ENCODE measurements around the gene ERVV-1.
A peak's percentile ranks its signal among the peaks of the same experiment; 100 is the strongest.
"Not testable (repeated sequence)": the region's sequence is repeated elsewhere in the genome, so short reads cannot be mapped to it uniquely, and the experiment has no call there.

ERVV-1 gene

GRCh38 chr19:53028306-53028705 lies 14.6 kb downstream of the ERVV-1 start:
- not testable (repeated sequence) for H3K27me3 ChIP-seq (ENCODE audit: control insufficient read depth, insufficient read depth, low read length); H3K4me2 ChIP-seq (ENCODE audit: low read length); H3K9ac ChIP-seq (ENCODE audit: low read depth, low read length); H3K36me3 ChIP-seq (ENCODE audit: insufficient read depth, low read length); H3K4me1 ChIP-seq (ENCODE audit: control insufficient read depth, insufficient read depth, low read length); H3K4me3 ChIP-seq (ENCODE audit: low read length); H3K9me3 ChIP-seq (replicated peaks; ENCODE audit: low read length)

GRCh38 chr19:53034054-53034453 lies 20.3 kb downstream of the ERVV-1 start:
- H3K4me3 ChIP-seq (ENCODE audit: low read length) = no peak overlapping the region
- no peaks in the 10 kb centered on the region for H3K27me3 ChIP-seq (ENCODE audit: control insufficient read depth, insufficient read depth, low read length)
- H3K9ac ChIP-seq (ENCODE audit: low read depth, low read length) = no peak overlapping the region
- no peaks in the 10 kb centered on the region for H3K36me3 ChIP-seq (ENCODE audit: insufficient read depth, low read length)
- no peaks in the 10 kb centered on the region for H3K4me1 ChIP-seq (ENCODE audit: control insufficient read depth, insufficient read depth, low read length)
- H3K9me3 ChIP-seq (replicated peaks; ENCODE audit: low read length) = peaks cover 3% of the 10 kb centered on the region
- no peak overlapping the region for H3K4me2 ChIP-seq (ENCODE audit: low read length)

- Histone ChIP-seq H3K27me3 (ENCODE audit: control insufficient read depth, insufficient read depth, low read length) (no peaks in the 10 kb centered on the region), H3K4me1 (ENCODE audit: control insufficient read depth, insufficient read depth, low read length) (no peaks in the 10 kb centered on the region), H3K4me3 (ENCODE audit: low read length) (no peak overlapping the region), H3K9me3 (replicated peaks; ENCODE audit: low read length) (peaks cover 3% of the 10 kb centered on the region), H3K9ac (ENCODE audit: low read depth, low read length) (no peak overlapping the region), H3K4me2 (ENCODE audit: low read length) (no peak overlapping the region), H3K36me3 (ENCODE audit: insufficient read depth, low read length) (no peaks in the 10 kb centered on the region)
Measured at GRCh38 chr19:53034948-53035675, 21.4 kb downstream of the ERVV-1 start.

- Histone ChIP-seq H3K9ac (ENCODE audit: low read depth, low read length) (peak overlapping the region; percentile 73), H3K27me3 (ENCODE audit: control insufficient read depth, insufficient read depth, low read length) (no peaks in the 10 kb centered on the region), H3K4me1 (ENCODE audit: control insufficient read depth, insufficient read depth, low read length) (no peaks in the 10 kb centered on the region), H3K4me3 (ENCODE audit: low read length) (peak overlapping the region; percentile 69), H3K4me2 (ENCODE audit: low read length) (peak overlapping the region; percentile 79), H3K9me3 (replicated peaks; ENCODE audit: low read length) (peaks cover 3% of the 10 kb centered on the region), H3K36me3 (ENCODE audit: insufficient read depth, low read length) (no peaks in the 10 kb centered on the region)
Measured at GRCh38 chr19:53037101-53038097, 23.7 kb downstream of the ERVV-1 start.

- Histone ChIP-seq H3K9me3 (replicated peaks; ENCODE audit: low read length) (peaks cover 3% of the 10 kb centered on the region), H3K4me1 (ENCODE audit: control insufficient read depth, insufficient read depth, low read length) (no peaks in the 10 kb centered on the region), H3K4me3 (ENCODE audit: low read length) (no peak overlapping the region), H3K27me3 (ENCODE audit: control insufficient read depth, insufficient read depth, low read length) (no peaks in the 10 kb centered on the region), H3K9ac (ENCODE audit: low read depth, low read length) (no peak overlapping the region), H3K36me3 (ENCODE audit: insufficient read depth, low read length) (no peaks in the 10 kb centered on the region), H3K4me2 (ENCODE audit: low read length) (no peak overlapping the region)
Measured at GRCh38 chr19:53041366-53041765, 27.6 kb downstream of the ERVV-1 start.

GRCh38 chr19:53045536-53045935 lies 31.8 kb downstream of the ERVV-1 start:
- no peaks in the 10 kb centered on the region for H3K4me1 ChIP-seq (ENCODE audit: control insufficient read depth, insufficient read depth, low read length)
- peaks cover 10% of the 10 kb centered on the region for H3K9me3 ChIP-seq (replicated peaks; ENCODE audit: low read length)
- H3K4me2 ChIP-seq (ENCODE audit: low read length) = no peak overlapping the region
- no peaks in the 10 kb centered on the region for H3K27me3 ChIP-seq (ENCODE audit: control insufficient read depth, insufficient read depth, low read length)
- no peak overlapping the region for H3K9ac ChIP-seq (ENCODE audit: low read depth, low read length)
- no peak overlapping the region for H3K4me3 ChIP-seq (ENCODE audit: low read length)
- H3K36me3 ChIP-seq (ENCODE audit: insufficient read depth, low read length) = no peaks in the 10 kb centered on the region

GRCh38 chr19:53047379-53047778 lies 33.7 kb downstream of the ERVV-1 start:
- H3K27me3 ChIP-seq (ENCODE audit: control insufficient read depth, insufficient read depth, low read length) = no peaks in the 10 kb centered on the region
- H3K9ac ChIP-seq (ENCODE audit: low read depth, low read length) = no peak overlapping the region
- no peak overlapping the region for H3K4me3 ChIP-seq (ENCODE audit: low read length)
- H3K36me3 ChIP-seq (ENCODE audit: insufficient read depth, low read length) = no peaks in the 10 kb centered on the region
- H3K9me3 ChIP-seq (replicated peaks; ENCODE audit: low read length) = peaks cover 14% of the 10 kb centered on the region
- no peaks in the 10 kb centered on the region for H3K4me1 ChIP-seq (ENCODE audit: control insufficient read depth, insufficient read depth, low read length)
- no peak overlapping the region for H3K4me2 ChIP-seq (ENCODE audit: low read length)

GRCh38 chr19:53055117-53055516 lies 41.4 kb downstream of the ERVV-1 start:
- Histone ChIP-seq H3K9me3 (replicated peaks; ENCODE audit: low read length) (peaks cover 9% of the 10 kb centered on the region), H3K27me3 (ENCODE audit: control insufficient read depth, insufficient read depth, low read length) (peaks cover 5% of the 10 kb centered on the region), H3K4me1 (ENCODE audit: control insufficient read depth, insufficient read depth, low read length) (no peaks in the 10 kb centered on the region), H3K4me2 (ENCODE audit: low read length) (no peak overlapping the region), H3K36me3 (ENCODE audit: insufficient read depth, low read length) (no peaks in the 10 kb centered on the region), H3K4me3 (ENCODE audit: low read length) (no peak overlapping the region), H3K9ac (ENCODE audit: low read depth, low read length) (no peak overlapping the region)

- no peaks in the 10 kb centered on the region for H3K36me3 ChIP-seq (ENCODE audit: insufficient read depth, low read length)
- H3K9me3 ChIP-seq (replicated peaks; ENCODE audit: low read length) = peaks cover 4% of the 10 kb centered on the region
- H3K4me1 ChIP-seq (ENCODE audit: control insufficient read depth, insufficient read depth, low read length) = no peaks in the 10 kb centered on the region
- peak overlapping the region; percentile 77 for H3K4me2 ChIP-seq (ENCODE audit: low read length)
- H3K4me3 ChIP-seq (ENCODE audit: low read length) = peak overlapping the region; percentile 60
- H3K27me3 ChIP-seq (ENCODE audit: control insufficient read depth, insufficient read depth, low read length) = peaks cover 5% of the 10 kb centered on the region
- H3K9ac ChIP-seq (ENCODE audit: low read depth, low read length) = no peak overlapping the region
Measured at GRCh38 chr19:53057904-53058580, 44.3 kb downstream of the ERVV-1 start.

Measured in skeletal muscle satellite cell (primary cell).